Astrocyte (in vitro differentiated cells and primary cell): ENCODE measurements around the gene RCC2. TPM values are rescaled to one million over a fixed set of nuclear protein-coding genes. Genes with fewer than 3 reads are reported as not detected.
"Not testable (repeated sequence)": the region's sequence is repeated elsewhere in the genome, so short reads cannot be mapped to it uniquely, and the experiment has no call there.

Source experiments
- DNase-seq: peaks from one replicate; pipeline ENCODE4 v3.0.0-alpha.2; 2010; ENCODE audit warnings: low read depth
- FAIRE-seq: peaks from 2 replicates; lab custom pipeline; 2011; peaks lifted over from hg19 to GRCh38; lab: Jason Lieb, UNC
- H2AFZ ChIP-seq: 2 replicates; pipeline ENCODE4 v1.6.0; 2012; ENCODE audit warnings: low read depth, low read length, inconsistent platforms
- H3K27ac ChIP-seq: 2 replicates; pipeline ENCODE4 v1.5.1; 2011; ENCODE audit warnings: low read depth, low read length, inconsistent platforms
- H3K27me3 ChIP-seq: 2 replicates; pipeline ENCODE4 v1.6.0; 2011; ENCODE audit warnings: low read length, inconsistent platforms; ENCODE audit not compliant: insufficient read depth
- H3K36me3 ChIP-seq: 2 replicates; pipeline ENCODE4 v1.5.1; 2011; ENCODE audit warnings: low read length, inconsistent platforms; ENCODE audit not compliant: insufficient read depth
- H3K4me1 ChIP-seq: 2 replicates; pipeline ENCODE4 v1.5.1; 2011; ENCODE audit warnings: low read length, inconsistent platforms; ENCODE audit not compliant: insufficient read depth
- H3K4me2 ChIP-seq: 2 replicates; pipeline ENCODE4 v1.6.0; 2012; ENCODE audit warnings: low read length, inconsistent platforms
- H3K4me3 ChIP-seq: 2 replicates; pipeline ENCODE4 v1.5.1; 2011; ENCODE audit warnings: low read depth, mild to moderate bottlenecking, low read length, inconsistent platforms; ENCODE audit not compliant: insufficient read depth
- H3K79me2 ChIP-seq: 2 replicates; pipeline ENCODE4 v1.6.0; 2012; ENCODE audit warnings: mild to moderate bottlenecking, low read length, inconsistent platforms; ENCODE audit not compliant: insufficient read depth
- H3K9ac ChIP-seq: 2 replicates; pipeline ENCODE4 v1.6.0; 2012; ENCODE audit warnings: mild to moderate bottlenecking, low read length, inconsistent platforms
- H3K9me3 ChIP-seq: 2 replicates; pipeline ENCODE4 v1.5.1; 2012; ENCODE audit warnings: low read depth, mild to moderate bottlenecking, low read length, inconsistent platforms; ENCODE audit not compliant: insufficient read depth
- H4K20me1 ChIP-seq: 2 replicates; pipeline ENCODE4 v1.6.0; 2012; ENCODE audit warnings: low read length, inconsistent platforms; ENCODE audit not compliant: insufficient read depth
- H3K27ac Mint-ChIP-seq: one replicate; pipeline ENCODE4 v1.8.0; 2021; ENCODE audit warnings: mild to moderate bottlenecking, mixed read lengths; ENCODE audit not compliant: unreplicated experiment
- H3K27me3 Mint-ChIP-seq: one replicate; pipeline ENCODE4 v1.8.0; 2021; ENCODE audit warnings: low read depth, mixed read lengths; ENCODE audit not compliant: unreplicated experiment
- H3K36me3 Mint-ChIP-seq: one replicate; pipeline ENCODE4 v1.8.0; 2021; ENCODE audit warnings: low read depth, mixed read lengths; ENCODE audit not compliant: unreplicated experiment
- H3K4me1 Mint-ChIP-seq: one replicate; pipeline ENCODE4 v1.8.0; 2021; ENCODE audit warnings: low read depth, mixed read lengths; ENCODE audit not compliant: unreplicated experiment
- H3K4me3 Mint-ChIP-seq: one replicate; pipeline ENCODE4 v1.8.0; 2021; ENCODE audit warnings: mild to moderate bottlenecking, moderate library complexity, mixed read lengths; ENCODE audit not compliant: unreplicated experiment
- H3K9me3 Mint-ChIP-seq: one replicate; pipeline ENCODE4 v1.8.0; 2021; ENCODE audit warnings: mild to moderate bottlenecking, mixed read lengths; ENCODE audit not compliant: unreplicated experiment
- CTCF ChIP-seq: IDR thresholded peaks from 2 replicates; pipeline ENCODE4 v1.5.1; 2011; ENCODE audit warnings: low read depth, mild to moderate bottlenecking, inconsistent platforms, low read length, moderate library complexity; ENCODE audit not compliant: insufficient read depth
- EZH2 ChIP-seq: IDR thresholded peaks from 2 replicates; pipeline ENCODE4 v1.6.1; 2012; ENCODE audit warnings: mild to moderate bottlenecking, low read length, inconsistent platforms; ENCODE audit not compliant: insufficient read depth
- total RNA-seq: library from RNA; stranded (reverse); gene quantifications from 2 replicates; pipeline ENCODE4 v1.2.1, GENCODE V29; 2021

The RCC2 gene
- total RNA-seq, 1 donor from 2014 or later = 103 TPM

GRCh38 chr1:17414022-17414421 is 25.5 kb downstream of the RCC2 start:
- Histone ChIP-seq H3K36me3 (peaks cover 70% of the 10 kb centered on the region), H4K20me1 (peaks cover 76% of the 10 kb centered on the region), H3K27me3 (no peaks in the 10 kb centered on the region), H2AFZ (no peak overlapping the region), H3K27ac (no peak overlapping the region), H3K4me2 (no peak overlapping the region), H3K79me2 (peaks cover 28% of the 10 kb centered on the region), H3K4me3 (no peak overlapping the region), H3K9me3 (no peaks in the 10 kb centered on the region), H3K9ac (no peak overlapping the region), H3K4me1 (no peaks in the 10 kb centered on the region)
- Mint-ChIP-seq H3K4me3 (no peak overlapping the region), H3K27ac (no peak overlapping the region), H3K9me3 (no peaks in the 10 kb centered on the region), H3K4me1 (no peaks in the 10 kb centered on the region), H3K36me3 (peaks cover 33% of the 10 kb centered on the region), H3K27me3 (no peaks in the 10 kb centered on the region)
- DNase-seq = no peak
- no peak for TF ChIP-seq EZH2
- TF ChIP-seq CTCF = no peak
- no peak for FAIRE-seq

- Histone ChIP-seq H3K79me2 (peaks cover 19% of the 10 kb centered on the region), H3K9me3 (no peaks in the 10 kb centered on the region), H2AFZ (no peak overlapping the region), H3K9ac (no peak overlapping the region), H3K4me2 (no peak overlapping the region), H3K4me1 (no peaks in the 10 kb centered on the region), H3K27ac (no peak overlapping the region), H4K20me1 (peaks cover 65% of the 10 kb centered on the region), H3K27me3 (no peaks in the 10 kb centered on the region), H3K4me3 (no peak overlapping the region), H3K36me3 (peaks cover 65% of the 10 kb centered on the region)
- DNase-seq = no peak
- H3K27ac Mint-ChIP-seq = no peak overlapping the region
- H3K9me3 Mint-ChIP-seq = no peaks in the 10 kb centered on the region
- no peak for TF ChIP-seq EZH2
- TF ChIP-seq CTCF = no peak
- no peaks in the 10 kb centered on the region for H3K4me1 Mint-ChIP-seq
- no peak for FAIRE-seq
- peaks cover 35% of the 10 kb centered on the region for H3K36me3 Mint-ChIP-seq
- no peak overlapping the region for H3K4me3 Mint-ChIP-seq
- H3K27me3 Mint-ChIP-seq = no peaks in the 10 kb centered on the region
Measured at GRCh38 chr1:17412093-17412870, 27.2 kb downstream of the RCC2 start.

GRCh38 chr1:17409391-17409811 is 30.1 kb downstream of the RCC2 start:
- Mint-ChIP-seq H3K4me3 (no peak overlapping the region), H3K4me1 (no peaks in the 10 kb centered on the region), H3K9me3 (no peaks in the 10 kb centered on the region), H3K27me3 (no peaks in the 10 kb centered on the region), H3K36me3 (peaks cover 25% of the 10 kb centered on the region), H3K27ac (no peak overlapping the region)
- Histone ChIP-seq H4K20me1 (peaks cover 68% of the 10 kb centered on the region), H3K4me1 (no peaks in the 10 kb centered on the region), H3K79me2 (peaks cover 7% of the 10 kb centered on the region), H2AFZ (no peak overlapping the region), H3K9me3 (no peaks in the 10 kb centered on the region), H3K4me2 (no peak overlapping the region), H3K36me3 (peaks cover 40% of the 10 kb centered on the region), H3K4me3 (no peak overlapping the region), H3K27me3 (no peaks in the 10 kb centered on the region), H3K9ac (no peak overlapping the region), H3K27ac (no peak overlapping the region)
- DNase-seq (no peak), FAIRE-seq (no peak)
- TF ChIP-seq EZH2 (no peak), CTCF (no peak)

GRCh38 chr1:17407786-17408514 is 31.5 kb downstream of the RCC2 start:
- not testable (repeated sequence) for H3K27me3 ChIP-seq, H3K9me3 ChIP-seq, FAIRE-seq, H3K4me3 Mint-ChIP-seq, H3K79me2 ChIP-seq, H3K9ac ChIP-seq, H3K27ac ChIP-seq, H3K4me1 Mint-ChIP-seq, DNase-seq, H3K4me1 ChIP-seq, H3K4me2 ChIP-seq, H2AFZ ChIP-seq, H3K9me3 Mint-ChIP-seq, H3K27ac Mint-ChIP-seq, H3K27me3 Mint-ChIP-seq, H3K4me3 ChIP-seq
- Histone ChIP-seq H3K36me3 (peaks cover 30% of the 10 kb centered on the region), H4K20me1 (peaks cover 56% of the 10 kb centered on the region)
- peaks cover 17% of the 10 kb centered on the region for H3K36me3 Mint-ChIP-seq
